Measurements from ENCODE around the gene DMRT2.

DMRT2 gene

GRCh38 chr9:1094749-1095148 is 44.6 kb downstream of the DMRT2 start:
- CTCF ChIA-PET = interaction anchor here (0.7 kb wide), 1 partner anchor 63 kb away, joined by 4 read pairs; no protein-coding TSS in a partner anchor
- no peak overlapping the region for H3K27ac ChIP-seq
- TF ChIP-seq CTCF (conservative IDR thresholded peaks at IDR 0.05; ENCODE audit: low read depth) = no peak
- DNase-seq (ENCODE audit: low spot score) = no peak
- POLR2A ChIA-PET (ENCODE audit: low non-redundant PET) = no interaction called here

- no peak for TF ChIP-seq CTCF (conservative IDR thresholded peaks at IDR 0.05; ENCODE audit: low read depth)
- POLR2A ChIA-PET (ENCODE audit: low non-redundant PET) = no interaction called here
- no peak overlapping the region for H3K27ac ChIP-seq
- CTCF ChIA-PET = interaction anchor here (0.6 kb wide), 1 partner anchor 10 kb away, joined by 4 read pairs; no protein-coding TSS in a partner anchor
- no peak for DNase-seq (ENCODE audit: low spot score)
Measured at GRCh38 chr9:1096155-1096964, 46.2 kb downstream of the DMRT2 start.

- no peak for DNase-seq (ENCODE audit: low spot score)
- TF ChIP-seq CTCF (conservative IDR thresholded peaks at IDR 0.05; ENCODE audit: low read depth) = no peak
- CTCF ChIA-PET = interaction anchor here (0.6 kb wide), 1 partner anchor 189 kb away, joined by 4 read pairs; no protein-coding TSS in a partner anchor
- POLR2A ChIA-PET (ENCODE audit: low non-redundant PET) = no interaction called here
- H3K27ac ChIP-seq = no peak overlapping the region
Measured at GRCh38 chr9:1098551-1098950, 48.4 kb downstream of the DMRT2 start.

- CTCF ChIA-PET = no interaction called here
Measured at GRCh38 chr9:1100201-1100600, 50.0 kb downstream of the DMRT2 start.

GRCh38 chr9:1100945-1101344 is 50.8 kb downstream of the DMRT2 start:
- peak; percentile 68 for TF ChIP-seq CTCF (conservative IDR thresholded peaks at IDR 0.05; ENCODE audit: low read depth)
- POLR2A ChIA-PET (ENCODE audit: low non-redundant PET) = no interaction called here
- no peak overlapping the region for H3K27ac ChIP-seq
- CTCF ChIA-PET = interaction anchor here (0.7 kb wide), 1 partner anchor 72 kb away, joined by 3 read pairs; no protein-coding TSS in a partner anchor
- no peak for DNase-seq (ENCODE audit: low spot score)

More at GRCh38 chr9:1100201-1100600, 50.0 kb downstream of the DMRT2 start:
- TF ChIP-seq CTCF (conservative IDR thresholded peaks at IDR 0.05; ENCODE audit: low read depth) = no peak
- no peak for DNase-seq (ENCODE audit: low spot score)
- no peak overlapping the region for H3K27ac ChIP-seq
- POLR2A ChIA-PET (ENCODE audit: low non-redundant PET) = no interaction called here

GRCh38 chr9:1101846-1102641 is 51.9 kb downstream of the DMRT2 start:
- DNase-seq (ENCODE audit: low spot score) = no peak
- TF ChIP-seq CTCF (conservative IDR thresholded peaks at IDR 0.05; ENCODE audit: low read depth) = no peak
- H3K27ac ChIP-seq = no peak overlapping the region
- POLR2A ChIA-PET (ENCODE audit: low non-redundant PET) = no interaction called here
- CTCF ChIA-PET = no interaction called here

Measured in RWPE1 (cell line).